Osteocyte (in vitro differentiated cells): ENCODE results near the gene MYH13. TPM values are rescaled to one million over a fixed set of nuclear protein-coding genes. Genes with fewer than 3 reads are reported as not detected.
"Not testable (repeated sequence)": the region's sequence is repeated elsewhere in the genome, so short reads cannot be mapped to it uniquely, and the experiment has no call there.

Experiments
- DNase-seq: peaks from one replicate; pipeline ENCODE4 v3.0.0; 2021; ENCODE audit warnings: mixed read lengths; ENCODE audit not compliant: unreplicated experiment; ENCODE audit errors: extremely low spot score
- H3K27ac Mint-ChIP-seq: one replicate; pipeline ENCODE4 v1.8.0; 2021; ENCODE audit warnings: mild to moderate bottlenecking, mixed read lengths; ENCODE audit not compliant: unreplicated experiment
- H3K27me3 Mint-ChIP-seq: one replicate; pipeline ENCODE4 v1.8.0; 2021; ENCODE audit warnings: mixed read lengths; ENCODE audit not compliant: unreplicated experiment
- H3K36me3 Mint-ChIP-seq: one replicate; pipeline ENCODE4 v1.8.0; 2021; ENCODE audit warnings: mixed read lengths; ENCODE audit not compliant: unreplicated experiment
- H3K4me1 Mint-ChIP-seq: one replicate; pipeline ENCODE4 v1.8.0; 2021; ENCODE audit warnings: mixed read lengths; ENCODE audit not compliant: unreplicated experiment
- H3K4me3 Mint-ChIP-seq: one replicate; pipeline ENCODE4 v1.8.0; 2021; ENCODE audit warnings: mild to moderate bottlenecking, moderate library complexity, mixed read lengths; ENCODE audit not compliant: unreplicated experiment
- H3K9me3 Mint-ChIP-seq: one replicate; pipeline ENCODE4 v1.8.0; 2021; ENCODE audit warnings: mixed read lengths; ENCODE audit not compliant: unreplicated experiment
- CTCF ChIP-seq: fragments of 200-600 bp; sonication (generic); IDR thresholded peaks from 2 replicates; pipeline ENCODE4 v1.5.0; 2021; ENCODE audit warnings: antibody characterized with exemption, mild to moderate bottlenecking, moderate library complexity
- total RNA-seq: library from RNA; stranded (reverse); gene quantifications from 2 replicates; pipeline ENCODE4 v1.2.1, GENCODE V29; 2021

MYH13 gene
- total RNA-seq, 1 donor from 2014 or later = not detected

- no peaks in the 10 kb centered on the region for H3K4me1 Mint-ChIP-seq
- H3K9me3 Mint-ChIP-seq = peaks cover 5% of the 10 kb centered on the region
- no peak overlapping the region for H3K27ac Mint-ChIP-seq
- no peak overlapping the region for H3K4me3 Mint-ChIP-seq
- no peak for DNase-seq
- TF ChIP-seq CTCF = peak; percentile 58
- no peaks in the 10 kb centered on the region for H3K36me3 Mint-ChIP-seq
- peaks cover 2% of the 10 kb centered on the region for H3K27me3 Mint-ChIP-seq
These were observed 77.0 kb downstream of the MYH13 start for GRCh38 chr17:10295728-10296343.

- H3K9me3 Mint-ChIP-seq = no peaks in the 10 kb centered on the region
- DNase-seq = no peak
- no peaks in the 10 kb centered on the region for H3K4me1 Mint-ChIP-seq
- H3K4me3 Mint-ChIP-seq = no peak overlapping the region
- H3K36me3 Mint-ChIP-seq = no peaks in the 10 kb centered on the region
- H3K27ac Mint-ChIP-seq = no peak overlapping the region
- H3K27me3 Mint-ChIP-seq = peaks cover 2% of the 10 kb centered on the region
- no peak for TF ChIP-seq CTCF
These were observed 78.6 kb downstream of the MYH13 start for GRCh38 chr17:10294180-10294579.

GRCh38 chr17:10292057-10292937 lies 80.5 kb downstream of the MYH13 start:
- Mint-ChIP-seq H3K4me1 (no peaks in the 10 kb centered on the region), H3K36me3 (no peaks in the 10 kb centered on the region), H3K27me3 (peaks cover 2% of the 10 kb centered on the region), H3K4me3 (no peak overlapping the region), H3K9me3 (no peaks in the 10 kb centered on the region), H3K27ac (no peak overlapping the region)
- TF ChIP-seq CTCF = no peak
- no peak for DNase-seq

GRCh38 chr17:10291576-10291975 lies 81.2 kb downstream of the MYH13 start:
- H3K4me3 Mint-ChIP-seq, H3K36me3 Mint-ChIP-seq, DNase-seq, H3K4me1 Mint-ChIP-seq, H3K27ac Mint-ChIP-seq, H3K27me3 Mint-ChIP-seq, H3K9me3 Mint-ChIP-seq: not testable (repeated sequence)

- Mint-ChIP-seq H3K27me3 (peaks cover 4% of the 10 kb centered on the region), H3K27ac (no peak overlapping the region), H3K4me1 (no peaks in the 10 kb centered on the region), H3K9me3 (no peaks in the 10 kb centered on the region), H3K4me3 (no peak overlapping the region), H3K36me3 (no peaks in the 10 kb centered on the region)
- DNase-seq = no peak
- TF ChIP-seq CTCF = no peak
These were observed 82.8 kb downstream of the MYH13 start for GRCh38 chr17:10290041-10290440.
